Trophoblast cell (in vitro differentiated cells and primary cell): ENCODE results near the gene AZIN2.

ENCODE experiments used
- DNase-seq, 2 donors: peaks; one replicate each; pipeline ENCODE4 v3.0.0-alpha.2; 2016
- H2AFZ ChIP-seq: 2 replicates; pipeline ENCODE4 v1.6.1; 2013; ENCODE audit warnings: low read length, moderate library complexity, mild to moderate bottlenecking; ENCODE audit not compliant: insufficient read depth, poor library complexity
- H2AK5ac ChIP-seq: 2 replicates; pipeline ENCODE4 v1.6.1; 2013; ENCODE audit warnings: mild to moderate bottlenecking, low read length
- H2BK120ac ChIP-seq: 2 replicates; pipeline ENCODE4 v1.6.1; 2013; ENCODE audit warnings: low read length, mild to moderate bottlenecking, moderate library complexity; ENCODE audit not compliant: insufficient read depth, poor library complexity
- H2BK12ac ChIP-seq: 2 replicates; pipeline ENCODE4 v1.6.1; 2013; ENCODE audit warnings: mild to moderate bottlenecking, low read length, moderate library complexity
- H2BK5ac ChIP-seq: 2 replicates; pipeline ENCODE4 v1.6.1; 2013; ENCODE audit warnings: low read length, low read depth, moderate library complexity, mild to moderate bottlenecking; ENCODE audit not compliant: poor library complexity
- H3K14ac ChIP-seq: 2 replicates; pipeline ENCODE4 v1.6.1; 2013; ENCODE audit warnings: mild to moderate bottlenecking, low read length
- H3K18ac ChIP-seq: 2 replicates; pipeline ENCODE4 v1.6.1; 2013; ENCODE audit warnings: mild to moderate bottlenecking, low read length
- H3K23ac ChIP-seq: 2 replicates; pipeline ENCODE4 v1.6.1; 2013; ENCODE audit warnings: low read length
- H3K27ac ChIP-seq: 2 replicates; pipeline ENCODE4 v1.5.1; 2013; ENCODE audit warnings: low read depth, mild to moderate bottlenecking, inconsistent platforms, low read length, moderate library complexity
- H3K27me3 ChIP-seq: 2 replicates; pipeline ENCODE4 v1.6.1; 2013; ENCODE audit warnings: inconsistent platforms, mild to moderate bottlenecking, low read length, moderate library complexity; ENCODE audit not compliant: insufficient read depth
- H3K36me3 ChIP-seq, 2 experiments: 1 replicate in 1 of 2; 2 replicates in 1 of 2; pipeline ENCODE4 v1.6.1; 2013; ENCODE audit warnings: low read length in 2 of 2, mild to moderate bottlenecking in 2 of 2, moderate library complexity in 1 of 2; ENCODE audit not compliant: insufficient read depth in 2 of 2, control insufficient read depth in 1 of 2
- H3K4ac ChIP-seq: 2 replicates; pipeline ENCODE4 v1.6.1; 2013; ENCODE audit warnings: low read depth, mild to moderate bottlenecking, low read length, moderate library complexity
- H3K4me1 ChIP-seq, 2 experiments: 1 replicate in 1 of 2; 2 replicates in 1 of 2; pipeline ENCODE4 v1.6.1; 2013; ENCODE audit warnings: low read length in 2 of 2, mild to moderate bottlenecking in 2 of 2, moderate library complexity in 1 of 2; ENCODE audit not compliant: insufficient read depth in 2 of 2, control insufficient read depth in 1 of 2
- H3K4me2 ChIP-seq: 2 replicates; pipeline ENCODE4 v1.6.1; 2013; ENCODE audit warnings: inconsistent platforms, mild to moderate bottlenecking, low read length, moderate library complexity
- H3K4me3 ChIP-seq: 2 replicates; pipeline ENCODE4 v1.5.1; 2013; ENCODE audit warnings: mild to moderate bottlenecking, low read depth, low read length, inconsistent platforms
- H3K79me1 ChIP-seq: one replicate; pipeline ENCODE4 v1.6.1; 2013; ENCODE audit warnings: low read length
- H3K79me2 ChIP-seq: 2 replicates; pipeline ENCODE4 v1.6.1; 2013; ENCODE audit warnings: low read length, mild to moderate bottlenecking; ENCODE audit not compliant: control insufficient read depth, insufficient read depth, poor library complexity
- H3K9ac ChIP-seq: 2 replicates; pipeline ENCODE4 v1.6.1; 2013; ENCODE audit warnings: mild to moderate bottlenecking, low read length
- H3K9me3 ChIP-seq: 2 replicates; pipeline ENCODE4 v1.6.1; 2013; ENCODE audit warnings: low read depth, mild to moderate bottlenecking, control low read depth, inconsistent platforms, low read length; ENCODE audit not compliant: insufficient read depth
- H4K12ac ChIP-seq: 2 replicates; pipeline ENCODE4 v1.6.1; 2013; ENCODE audit warnings: low read depth, mild to moderate bottlenecking, low read length, moderate library complexity
- H4K8ac ChIP-seq: 2 replicates; pipeline ENCODE4 v1.6.1; 2013; ENCODE audit warnings: low read depth, mild to moderate bottlenecking, low read length, moderate library complexity
- H4K91ac ChIP-seq: one replicate; pipeline ENCODE4 v1.6.1; 2013; ENCODE audit warnings: low read depth, mild to moderate bottlenecking, low read length, moderate library complexity
- WGBS: extraction: QIAGEN DNeasy Blood & Tissue Kit; methylation state at CpG from one replicate; pipeline ENCODE4 v1.1.7; 2013; ENCODE audit warnings: missing lambda C conversion rate; ENCODE audit not compliant: insufficient read length, insufficient coverage; ENCODE audit errors: extremely low coverage; 5-methylcytosine and 5-hydroxymethylcytosine counted together

Gene AZIN2

DNA sequence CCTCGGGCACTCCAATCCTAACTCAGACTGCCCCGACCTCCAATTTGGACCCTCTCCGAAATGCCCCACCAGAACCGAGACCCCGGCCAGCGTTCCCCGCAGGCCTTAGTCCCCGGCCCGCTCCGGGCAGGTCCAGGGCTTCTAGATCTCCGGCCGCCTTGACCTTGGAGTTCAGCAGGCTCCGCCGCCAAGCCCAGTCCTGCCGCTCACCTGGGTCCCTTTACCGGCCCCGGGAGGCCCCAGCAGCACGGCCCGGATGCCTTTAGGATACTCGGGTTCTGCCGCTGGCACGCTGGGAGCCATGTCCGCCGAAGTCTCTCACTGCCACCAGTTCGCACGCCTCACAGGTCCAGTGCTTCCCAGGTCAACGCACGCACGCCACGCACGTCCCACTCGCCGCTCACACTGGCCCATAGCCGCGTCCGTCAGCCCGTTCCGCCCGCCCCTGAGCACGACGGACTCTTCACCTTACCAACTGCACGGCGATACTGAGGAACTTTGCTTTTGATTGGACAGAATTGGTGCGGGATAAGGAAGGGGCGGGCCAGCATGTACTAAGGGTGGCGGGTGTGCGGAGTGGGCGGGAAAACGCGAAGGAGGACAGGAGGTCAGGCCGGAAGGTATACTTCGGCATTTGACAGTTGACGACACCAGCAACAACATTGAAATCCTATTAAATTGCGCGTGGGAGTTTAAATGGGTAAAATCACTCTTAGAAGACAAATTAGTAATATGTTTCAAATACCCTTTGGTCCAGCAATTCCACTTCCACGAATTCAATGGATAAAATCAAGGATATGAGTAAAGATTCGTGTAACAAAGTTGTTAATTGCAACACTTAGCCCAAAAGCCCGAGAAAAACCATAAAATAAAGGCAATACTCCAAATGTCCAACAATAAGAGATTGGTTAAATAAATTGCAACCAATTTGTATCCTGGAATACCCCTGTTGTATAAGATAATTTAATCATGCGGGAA lies 44.1 kb upstream of the AZIN2 start, which contains the start of gene AK2:
Gene AK2 (minus strand): TSS at position 358 of the 978 bp plus-strand sequence. CDS start 55 bp downstream, at position 303.
- Histone ChIP-seq H3K9ac (peak within 1 kb of the TSS; percentile 59), H4K8ac (peak within 1 kb of the TSS; percentile 52), H3K4ac (peak within 1 kb of the TSS; percentile 2), H3K79me1 (peaks cover 6% of the 10 kb centered on the region), H3K9me3 (no peaks in the 10 kb centered on the region), H3K27ac (no peak within 1 kb of the TSS), H3K79me2 (peaks cover 3% of the 10 kb centered on the region), H2AFZ (peak within 1 kb of the TSS; percentile 30), H3K4me2 (peak within 1 kb of the TSS; percentile 73), H3K18ac (peak within 1 kb of the TSS; percentile 19), H3K14ac (peak within 1 kb of the TSS; percentile 12), H3K36me3 (peaks cover 0 to 3% of the 10 kb centered on the region in 2 experiments), H2AK5ac (peak within 1 kb of the TSS; percentile 39), H4K12ac (peak within 1 kb of the TSS; percentile 20), H3K27me3 (no peaks in the 10 kb centered on the region), H2BK5ac (peak within 1 kb of the TSS; percentile 2), H2BK120ac (no peak within 1 kb of the TSS), H3K23ac (no peak within 1 kb of the TSS), H4K91ac (peak within 1 kb of the TSS; percentile 8), H3K4me3 (peak within 1 kb of the TSS; percentile 75), H3K4me1 (peaks cover 7 to 9% of the 10 kb centered on the region in 2 experiments), H2BK12ac (no peak within 1 kb of the TSS)
- DNase-seq = peak; percentile 96 to 98
- no CpG with 5 or more reads among the region's 59 CpGs for WGBS

DNA sequence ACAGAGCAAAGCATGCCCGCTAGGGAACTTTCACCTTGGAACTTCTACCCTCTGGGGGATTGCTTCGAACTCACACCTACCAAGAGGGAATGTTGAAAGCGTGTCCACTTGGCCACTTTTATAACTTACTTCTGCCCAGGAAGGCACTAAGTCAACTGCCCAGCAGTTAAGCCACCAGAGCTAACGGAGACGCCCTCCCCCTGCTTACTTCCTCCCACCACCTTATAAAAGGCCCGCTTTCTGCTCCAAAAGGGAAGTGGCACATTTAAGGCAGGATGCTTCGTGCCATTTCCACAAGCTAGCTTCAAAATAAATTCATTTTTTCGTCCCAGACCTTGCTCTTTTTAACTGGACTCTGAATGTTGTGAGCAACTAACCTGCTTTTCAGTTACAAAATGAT lies 41.1 kb upstream of the AZIN2 start:
- Histone ChIP-seq H3K18ac (no peak overlapping the region), H4K12ac (no peak overlapping the region), H2BK5ac (no peak overlapping the region), H2AK5ac (no peak overlapping the region), H3K4me2 (no peak overlapping the region), H3K27ac (no peak overlapping the region), H3K36me3 (no peaks in the 10 kb centered on the region), H3K4ac (no peak overlapping the region), H3K79me1 (peaks cover 6% of the 10 kb centered on the region), H3K14ac (no peak overlapping the region), H3K23ac (no peak overlapping the region), H3K4me3 (no peak overlapping the region), H3K9me3 (no peaks in the 10 kb centered on the region), H3K4me1 (peaks cover 7 to 9% of the 10 kb centered on the region in 2 experiments), H3K79me2 (peaks cover 3% of the 10 kb centered on the region), H4K91ac (no peak overlapping the region), H3K27me3 (no peaks in the 10 kb centered on the region), H3K9ac (no peak overlapping the region), H2AFZ (no peak overlapping the region), H4K8ac (no peak overlapping the region), H2BK12ac (no peak overlapping the region), H2BK120ac (no peak overlapping the region)
- WGBS = no CpG with 5 or more reads among the region's 8 CpGs
- DNase-seq = no peak

GRCh38 chr1:33041026-33041425 lies 39.9 kb upstream of the AZIN2 start:
- Histone ChIP-seq H2BK120ac (no peak overlapping the region), H4K91ac (no peak overlapping the region), H3K9me3 (no peaks in the 10 kb centered on the region), H3K4me2 (no peak overlapping the region), H3K9ac (no peak overlapping the region), H3K4ac (no peak overlapping the region), H3K79me2 (peaks cover 3% of the 10 kb centered on the region), H3K14ac (no peak overlapping the region), H3K4me3 (no peak overlapping the region), H2BK12ac (no peak overlapping the region), H3K4me1 (peaks cover 1 to 2% of the 10 kb centered on the region in 2 experiments), H3K36me3 (no peaks in the 10 kb centered on the region), H2AK5ac (no peak overlapping the region), H3K18ac (no peak overlapping the region), H3K27ac (no peak overlapping the region), H2BK5ac (no peak overlapping the region), H3K27me3 (no peaks in the 10 kb centered on the region), H3K79me1 (peaks cover 5% of the 10 kb centered on the region), H2AFZ (no peak overlapping the region), H3K23ac (no peak overlapping the region), H4K12ac (no peak overlapping the region), H4K8ac (no peak overlapping the region)
- DNase-seq = no peak
- WGBS = no CpG with 5 or more reads among the region's 1 CpG

DNA sequence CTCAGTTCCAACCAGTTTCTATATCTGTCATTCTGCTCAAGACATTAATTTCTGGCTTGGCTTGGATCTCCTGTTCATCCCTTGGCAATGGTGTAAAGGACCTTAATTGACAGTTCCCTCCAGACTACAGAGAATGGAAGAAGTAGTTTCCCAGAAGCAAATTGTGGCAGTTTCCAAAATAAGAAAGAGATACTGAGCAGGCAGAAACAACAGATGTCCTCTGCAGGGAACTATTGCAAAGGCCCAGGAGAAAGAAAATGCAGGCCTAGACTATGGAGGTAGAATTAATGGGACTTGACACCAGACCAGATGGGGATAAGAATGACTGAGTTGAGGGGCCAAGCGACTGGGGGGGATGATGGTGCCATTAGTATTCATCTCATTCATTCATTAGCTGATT lies 38.1 kb upstream of the AZIN2 start:
- Histone ChIP-seq H2BK120ac (no peak overlapping the region), H3K79me1 (no peaks in the 10 kb centered on the region), H3K4me2 (no peak overlapping the region), H3K79me2 (no peaks in the 10 kb centered on the region), H3K27me3 (no peaks in the 10 kb centered on the region), H2BK5ac (no peak overlapping the region), H2AK5ac (no peak overlapping the region), H3K14ac (no peak overlapping the region), H3K4me3 (no peak overlapping the region), H3K9me3 (no peaks in the 10 kb centered on the region), H3K23ac (no peak overlapping the region), H4K91ac (no peak overlapping the region), H3K4me1 (no peaks in the 10 kb centered on the region), H3K4ac (no peak overlapping the region), H3K9ac (no peak overlapping the region), H2BK12ac (no peak overlapping the region), H4K12ac (no peak overlapping the region), H4K8ac (no peak overlapping the region), H3K27ac (no peak overlapping the region), H2AFZ (no peak overlapping the region), H3K18ac (no peak overlapping the region), H3K36me3 (no peaks in the 10 kb centered on the region)
- no peak for DNase-seq
- WGBS = no CpG with 5 or more reads among the region's 1 CpG
